ENCODE measurements around the gene APRT.

- no peak for TF ChIP-seq CTCF (IDR thresholded peaks at IDR 0.05; ENCODE audit: borderline replicate concordance, extremely low read depth, low read length, poor library complexity, severe bottlenecking)
- TF ChIP-seq EZH2 (IDR thresholded peaks at IDR 0.05; ENCODE audit: borderline replicate concordance, low read depth, low read length, severe bottlenecking), result no peak
Observed at GRCh38 chr16:88804552-88805339, 7.0 kb downstream of the APRT start.
